HG02885 (cell line): ENCODE data around the gene FOXR1.
A peak's percentile ranks its signal among the peaks of the same experiment; 100 is the strongest.
"Not testable (repeated sequence)": the region's sequence is repeated elsewhere in the genome, so short reads cannot be mapped to it uniquely, and the experiment has no call there.

Source experiments
- ATAC-seq: cut with Tn5 transposase; IDR thresholded peaks from one replicate; pipeline ENCODE4 v1.9.1; 2021; ENCODE audit warnings: mild to moderate bottlenecking; ENCODE audit not compliant: unreplicated experiment, poor library complexity

Gene FOXR1

DNA sequence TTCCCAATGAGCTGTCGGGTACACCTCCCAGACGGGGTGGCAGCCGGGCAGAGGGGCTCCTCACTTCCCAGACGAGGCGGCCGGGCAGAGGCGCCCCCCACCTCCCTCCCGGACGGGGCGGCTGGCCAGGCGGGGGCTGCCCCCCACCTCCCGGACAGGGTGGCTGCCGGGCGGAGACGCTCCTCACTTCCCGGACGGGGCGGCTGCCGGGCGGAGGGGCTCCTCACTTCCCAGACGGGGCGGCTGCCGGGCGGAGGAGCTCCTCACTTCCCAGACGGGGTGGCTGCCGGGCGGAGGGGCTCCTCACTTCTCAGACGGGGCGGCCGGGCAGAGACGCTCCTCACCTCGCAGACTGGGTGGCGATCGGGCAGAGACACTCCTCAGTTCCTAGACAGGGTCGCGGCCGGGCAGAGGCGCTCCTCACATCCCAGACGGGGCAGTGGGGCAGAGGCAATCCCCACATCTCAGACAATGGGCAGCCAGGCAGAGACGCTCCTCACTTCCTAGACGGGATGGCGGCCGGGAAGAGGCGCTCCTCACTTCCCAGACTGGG, 20.0 kb downstream of the FOXR1 start:
- ATAC-seq = not testable (repeated sequence)

- ATAC-seq = peak; percentile 19
These were observed 25.5 kb downstream of the FOXR1 start for GRCh38 chr11:118996926-118997626.

- ATAC-seq = peak; percentile 92
These were observed 26.2 kb downstream of the FOXR1 start, which contains the start of gene CENATAC for GRCh38 chr11:118997627-118998387. TSS of gene CENATAC (plus strand) at chr11:118998138. CDS start at chr11:118998198, 60 bp downstream.

DNA sequence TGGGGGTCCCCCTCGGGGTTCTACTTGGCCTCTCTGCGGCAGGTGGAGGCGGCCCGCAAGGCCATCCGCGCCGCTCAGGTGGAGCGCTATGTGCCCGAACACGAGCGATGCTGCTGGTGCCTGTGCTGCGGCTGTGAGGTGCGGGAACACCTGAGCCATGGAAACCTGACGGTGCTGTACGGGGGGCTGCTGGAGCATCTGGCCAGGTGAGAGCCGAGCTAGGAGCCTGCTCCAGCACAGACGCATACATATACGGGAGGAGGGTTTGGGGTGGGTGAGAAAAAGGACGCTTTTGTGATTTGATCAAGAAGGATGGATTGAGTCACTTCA, 26.8 kb downstream of the FOXR1 start:
- ATAC-seq = no peak

GRCh38 chr11:118998822-118999221, 27.3 kb downstream of the FOXR1 start:
- ATAC-seq = no peak

- ATAC-seq = no peak
These were observed 29.3 kb downstream of the FOXR1 start for GRCh38 chr11:119000906-119001305.

- no peak for ATAC-seq
These were observed 35.1 kb downstream of the FOXR1 start for GRCh38 chr11:119006656-119007055.

DNA sequence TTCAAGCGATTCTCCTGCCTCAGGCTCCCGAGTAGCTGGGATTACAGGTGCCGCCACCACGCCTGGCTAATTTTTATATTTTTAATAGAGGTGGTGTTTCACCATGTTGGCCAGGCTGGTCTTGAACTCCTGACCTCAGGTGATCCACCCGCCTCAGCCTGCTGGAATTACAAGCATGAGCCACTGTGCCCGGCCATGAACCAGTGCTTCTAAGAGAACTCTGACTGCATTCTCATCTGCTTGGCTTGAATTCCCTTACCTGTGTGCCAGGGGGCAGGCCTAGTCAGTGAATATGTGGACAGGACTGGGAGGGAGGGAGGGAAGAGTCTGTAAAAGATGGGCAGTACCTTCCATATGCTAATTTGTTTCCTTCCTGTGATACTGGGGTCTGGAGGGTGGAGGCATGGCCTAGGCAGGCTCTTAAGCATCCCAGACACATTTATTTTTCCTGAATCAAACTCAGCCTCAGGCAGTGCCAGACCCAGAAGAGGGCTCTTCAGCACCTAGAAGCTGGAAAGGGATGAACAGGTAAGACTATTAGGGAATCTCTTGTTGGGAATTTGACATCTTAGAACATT, 40.0 kb downstream of the FOXR1 start:
- ATAC-seq = no peak

GRCh38 chr11:119012629-119013170, 41.1 kb downstream of the FOXR1 start:
- no peak for ATAC-seq

DNA sequence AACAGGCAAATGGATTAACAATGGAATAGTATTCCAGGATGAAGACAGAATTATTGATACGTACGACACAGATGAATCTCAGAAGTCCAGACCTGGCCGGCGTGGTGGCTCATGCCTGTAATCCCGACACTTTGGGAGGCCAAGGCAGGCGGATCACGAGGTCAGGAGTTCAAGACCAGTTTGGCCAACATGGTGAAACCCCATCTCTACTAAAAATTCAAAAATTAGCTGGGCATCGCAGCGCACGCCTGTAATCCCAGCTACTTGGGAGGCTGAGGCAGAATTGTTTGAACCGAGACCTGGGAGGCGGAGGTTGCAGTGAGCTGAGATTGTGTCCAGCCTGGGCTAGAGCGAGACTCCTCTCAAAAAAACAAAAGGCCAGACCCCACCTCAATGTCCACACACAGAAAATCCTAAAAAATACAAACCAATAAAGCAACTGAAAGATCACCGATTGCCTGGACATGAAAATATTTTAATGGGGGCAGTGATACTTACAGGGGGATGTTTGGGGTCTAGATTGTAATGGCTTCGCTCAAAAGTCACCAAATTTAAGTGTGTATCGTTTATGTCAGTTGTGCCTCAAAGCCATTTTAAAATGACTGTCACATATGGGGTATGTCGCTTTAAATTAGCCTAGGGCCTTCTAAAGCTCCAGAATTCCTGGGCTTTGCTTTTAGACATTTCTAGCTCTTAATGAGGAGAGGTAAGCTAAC, 42.8 kb downstream of the FOXR1 start:
- ATAC-seq = no peak

- no peak for ATAC-seq
These were observed 43.6 kb downstream of the FOXR1 start for GRCh38 chr11:119015054-119015611.

DNA sequence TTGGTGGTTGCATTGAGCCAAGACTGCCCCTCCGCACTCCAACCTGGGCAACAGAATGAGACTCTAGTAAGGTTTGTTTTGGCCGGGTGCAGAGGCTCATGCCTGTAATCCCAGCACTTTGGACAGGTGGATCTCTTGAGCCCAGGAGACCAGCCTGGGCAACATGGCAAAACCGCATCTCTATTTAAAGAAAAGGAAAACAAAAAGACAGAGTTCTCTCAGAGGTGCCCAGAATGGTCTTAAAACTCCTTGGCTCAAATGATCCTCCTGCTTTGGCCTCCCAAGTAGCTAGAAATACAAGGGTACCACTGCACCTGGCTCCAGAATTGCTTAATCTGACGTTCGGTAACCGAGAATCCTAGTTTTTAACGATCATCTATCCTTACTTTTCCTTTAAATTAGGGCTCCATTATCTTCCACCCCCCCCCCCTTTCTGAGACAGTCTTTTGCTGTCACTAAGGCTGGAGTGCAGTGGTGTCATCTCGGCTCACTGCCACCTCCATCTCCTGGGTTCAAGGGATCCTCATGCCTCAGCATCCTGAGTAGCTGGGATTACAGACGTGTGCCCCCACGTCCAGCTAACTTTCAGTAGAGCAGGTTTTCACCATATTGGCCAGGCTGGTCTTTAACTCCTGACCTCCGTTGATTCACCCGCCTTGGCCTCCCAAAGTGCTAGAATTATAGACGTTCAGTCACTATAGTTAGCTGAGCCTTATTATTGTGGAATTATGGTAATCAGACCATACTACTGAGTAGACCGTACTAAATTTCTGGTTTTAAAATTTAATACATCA, 44.9 kb downstream of the FOXR1 start:
- ATAC-seq = no peak

DNA sequence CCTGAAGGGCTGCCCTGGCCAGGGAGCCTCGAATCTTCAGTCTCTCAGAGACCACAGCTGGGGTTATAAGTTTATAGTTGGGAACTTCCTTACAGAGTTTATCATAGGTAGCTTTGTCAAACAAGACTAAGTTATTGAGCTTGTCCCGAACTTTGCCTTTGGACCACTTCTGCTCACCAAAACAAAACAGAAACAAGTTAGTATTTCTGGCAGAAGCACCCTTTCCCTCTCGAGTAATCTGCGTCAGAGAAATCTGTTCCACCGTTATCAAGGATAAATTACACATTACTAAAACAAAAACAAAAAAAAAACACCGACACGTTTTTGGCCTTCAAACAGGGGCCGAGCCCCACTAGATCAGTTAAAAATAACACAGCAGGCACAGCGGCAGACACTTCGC, 45.8 kb downstream of the FOXR1 start:
- ATAC-seq = not testable (repeated sequence)

DNA sequence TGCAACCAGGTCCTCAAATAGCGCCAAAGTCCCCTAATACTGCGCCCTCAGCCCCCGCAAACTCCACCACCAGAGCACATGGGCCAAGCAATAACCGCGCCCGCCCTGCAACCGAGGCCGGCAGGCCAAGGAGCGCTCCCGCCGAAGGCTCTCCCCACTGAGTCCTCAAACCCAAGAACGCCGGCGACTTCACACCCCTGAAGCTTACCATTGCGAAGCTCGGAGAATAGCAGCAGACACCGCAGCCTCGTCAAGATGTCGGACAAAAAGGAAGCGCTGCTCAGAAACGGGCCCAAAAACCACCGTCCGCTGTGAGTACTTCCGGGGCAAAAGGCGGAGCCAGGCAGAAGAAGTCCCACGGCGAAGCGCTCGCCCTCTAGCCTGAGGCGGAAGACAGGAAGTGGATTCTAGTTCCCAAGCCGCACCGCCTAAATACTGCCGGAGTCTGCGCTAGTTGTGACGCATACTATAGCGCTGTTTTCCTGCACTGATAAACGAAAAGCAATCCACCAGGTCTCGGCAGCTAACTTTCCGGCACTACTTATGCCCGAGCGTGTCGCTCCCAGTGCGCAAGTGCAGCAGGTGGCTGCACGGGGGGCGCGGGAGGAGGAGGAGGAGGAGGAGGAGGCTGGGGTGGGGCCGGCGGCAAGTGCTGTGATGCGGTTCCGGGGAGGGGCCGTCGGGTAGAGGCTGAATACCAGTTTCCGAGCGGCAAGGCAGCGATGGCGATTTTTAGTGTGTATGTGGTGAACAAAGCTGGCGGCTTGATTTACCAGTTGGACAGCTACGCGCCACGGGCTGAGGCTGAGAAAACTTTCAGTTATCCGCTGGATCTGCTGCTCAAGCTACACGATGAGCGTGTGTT, 46.7 kb downstream of the FOXR1 start, which contains the start of the genes RPS25 and TRAPPC4:
RPS25 (minus strand) TSS at position 270 of the 865 bp plus-strand sequence; CDS start at position 211, 59 bp downstream.
TRAPPC4 (plus strand) TSS at position 693 of the 865 bp plus-strand sequence; CDS start at position 723, 30 bp downstream.
- peak; percentile 86 for ATAC-seq

DNA sequence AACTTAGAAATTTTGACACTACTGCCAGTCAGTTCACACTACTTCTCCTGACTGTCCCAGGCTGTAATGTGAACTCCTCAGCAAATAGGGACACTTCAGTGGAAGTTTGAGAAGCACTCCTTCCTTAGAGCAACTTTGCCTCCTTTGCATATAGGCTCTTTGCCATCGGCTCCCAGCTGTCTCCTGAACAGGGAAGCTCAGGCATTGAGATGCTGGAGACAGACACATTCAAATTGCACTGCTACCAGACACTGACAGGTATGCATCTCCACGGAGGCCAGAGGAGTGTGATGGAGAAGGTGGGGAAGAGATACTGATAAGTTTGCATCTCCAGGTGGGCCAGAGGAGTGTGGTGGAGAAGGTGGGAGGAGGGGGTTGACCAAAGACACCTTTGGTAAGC, 48.4 kb downstream of the FOXR1 start:
- no peak for ATAC-seq

- ATAC-seq = no peak
These were observed 50.1 kb downstream of the FOXR1 start for GRCh38 chr11:119021631-119022030.

- ATAC-seq = no peak
These were observed 52.2 kb downstream of the FOXR1 start for GRCh38 chr11:119023741-119024140.
